ENCODE results near the gene GRIA1. TPM values are rescaled to one million over a fixed set of nuclear protein-coding genes. Genes with fewer than 3 reads are reported as not detected.

The GRIA1 gene
- total RNA-seq, 6 experiments from 2014 or later: 0.10 to 0.57 (median 0.21) TPM

DNA sequence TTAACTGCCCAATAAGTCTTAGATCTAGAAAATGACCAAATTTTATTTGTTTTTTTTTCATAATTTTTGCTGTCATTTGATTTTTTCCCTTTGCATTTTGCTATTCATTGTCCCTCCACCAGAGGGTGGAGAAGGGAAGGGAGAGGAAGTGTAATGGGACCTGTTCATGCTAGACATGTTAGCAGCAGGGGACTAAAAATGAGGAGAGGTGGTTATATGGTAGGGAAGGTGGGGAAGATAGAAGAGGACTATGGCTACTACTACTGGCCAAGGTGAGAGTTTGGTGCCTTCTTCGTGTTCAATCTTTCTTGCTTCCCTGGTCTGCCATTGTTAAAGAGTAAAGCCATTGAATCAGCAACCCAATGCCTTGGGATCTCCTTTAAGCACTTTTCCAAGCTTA, 6.4 kb downstream of the GRIA1 start:
- TF ChIP-seq, protein P1, sequence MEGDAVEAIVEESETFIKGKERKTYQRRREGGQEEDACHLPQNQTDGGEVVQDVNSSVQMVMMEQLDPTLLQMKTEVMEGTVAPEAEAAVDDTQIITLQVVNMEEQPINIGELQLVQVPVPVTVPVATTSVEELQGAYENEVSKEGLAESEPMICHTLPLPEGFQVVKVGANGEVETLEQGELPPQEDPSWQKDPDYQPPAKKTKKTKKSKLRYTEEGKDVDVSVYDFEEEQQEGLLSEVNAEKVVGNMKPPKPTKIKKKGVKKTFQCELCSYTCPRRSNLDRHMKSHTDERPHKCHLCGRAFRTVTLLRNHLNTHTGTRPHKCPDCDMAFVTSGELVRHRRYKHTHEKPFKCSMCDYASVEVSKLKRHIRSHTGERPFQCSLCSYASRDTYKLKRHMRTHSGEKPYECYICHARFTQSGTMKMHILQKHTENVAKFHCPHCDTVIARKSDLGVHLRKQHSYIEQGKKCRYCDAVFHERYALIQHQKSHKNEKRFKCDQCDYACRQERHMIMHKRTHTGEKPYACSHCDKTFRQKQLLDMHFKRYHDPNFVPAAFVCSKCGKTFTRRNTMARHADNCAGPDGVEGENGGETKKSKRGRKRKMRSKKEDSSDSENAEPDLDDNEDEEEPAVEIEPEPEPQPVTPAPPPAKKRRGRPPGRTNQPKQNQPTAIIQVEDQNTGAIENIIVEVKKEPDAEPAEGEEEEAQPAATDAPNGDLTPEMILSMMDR (IDR thresholded peaks at IDR 0.05): peak; percentile 92
- Mint-ChIP-seq H3K27ac (no peak overlapping the region), H3K27me3 (ENCODE audit: insufficient read depth) (peaks cover 5% of the 10 kb centered on the region), H3K9me3 (no peaks in the 10 kb centered on the region), H3K36me3 (ENCODE audit: low read depth) (no peaks in the 10 kb centered on the region), H3K4me1 (ENCODE audit: low read depth) (peaks cover 10% of the 10 kb centered on the region), H3K4me3 (no peak overlapping the region)
- DNase-seq: peak; percentile 46

DNA sequence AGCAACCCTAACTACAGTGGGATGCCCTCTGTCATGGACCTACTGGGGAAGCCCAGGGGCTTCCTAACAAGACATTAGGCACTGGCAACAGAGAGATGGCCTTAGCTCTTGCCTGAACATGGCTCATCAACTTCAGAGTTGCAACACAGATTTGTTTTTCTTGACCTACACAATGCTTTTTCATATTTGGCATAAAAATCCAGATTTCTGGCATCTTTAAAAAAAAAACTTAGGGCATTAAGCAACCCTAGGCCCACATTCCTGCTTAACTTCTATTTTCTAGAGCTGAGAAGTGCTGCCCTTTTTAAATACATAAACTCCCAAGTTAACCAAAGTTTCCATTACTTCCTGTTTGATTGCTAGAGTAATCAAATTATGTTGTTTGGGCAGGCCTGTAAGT, 8.0 kb downstream of the GRIA1 start:
- H3K4me3 Mint-ChIP-seq: no peak overlapping the region
- DNase-seq: no peak
- H3K4me1 Mint-ChIP-seq (ENCODE audit: low read depth): peaks cover 10% of the 10 kb centered on the region
- no peaks in the 10 kb centered on the region for H3K9me3 Mint-ChIP-seq
- peaks cover 5% of the 10 kb centered on the region for H3K27me3 Mint-ChIP-seq (ENCODE audit: insufficient read depth)
- no peak overlapping the region for H3K27ac Mint-ChIP-seq
- TF ChIP-seq, protein P1 (IDR thresholded peaks at IDR 0.05): no peak
- no peaks in the 10 kb centered on the region for H3K36me3 Mint-ChIP-seq (ENCODE audit: low read depth)

DNA sequence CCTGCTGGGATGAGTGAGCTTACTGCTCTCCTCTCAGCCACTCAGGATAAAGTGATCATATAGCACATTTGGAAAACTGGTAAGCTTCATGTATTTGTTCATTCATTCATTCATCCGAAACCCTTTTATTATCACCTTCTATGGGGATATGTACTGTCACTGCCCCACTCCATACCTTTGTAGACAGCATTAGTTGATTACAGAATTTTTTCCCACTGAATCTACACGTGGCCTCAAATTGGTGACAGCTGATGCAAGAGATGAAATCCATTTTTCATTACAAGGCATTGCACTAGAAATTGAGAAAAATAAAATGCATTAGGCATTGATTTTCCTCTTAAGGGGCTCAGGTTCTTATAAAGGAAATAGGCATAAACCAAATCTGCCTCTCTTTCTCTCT, 9.7 kb downstream of the GRIA1 start:
- Mint-ChIP-seq H3K27me3 (ENCODE audit: insufficient read depth) (peaks cover 5% of the 10 kb centered on the region), H3K4me3 (no peak overlapping the region), H3K9me3 (no peaks in the 10 kb centered on the region), H3K27ac (no peak overlapping the region), H3K36me3 (ENCODE audit: low read depth) (no peaks in the 10 kb centered on the region), H3K4me1 (ENCODE audit: low read depth) (peaks cover 10% of the 10 kb centered on the region)
- TF ChIP-seq, protein P1 (IDR thresholded peaks at IDR 0.05): no peak
- no peak for DNase-seq

DNA sequence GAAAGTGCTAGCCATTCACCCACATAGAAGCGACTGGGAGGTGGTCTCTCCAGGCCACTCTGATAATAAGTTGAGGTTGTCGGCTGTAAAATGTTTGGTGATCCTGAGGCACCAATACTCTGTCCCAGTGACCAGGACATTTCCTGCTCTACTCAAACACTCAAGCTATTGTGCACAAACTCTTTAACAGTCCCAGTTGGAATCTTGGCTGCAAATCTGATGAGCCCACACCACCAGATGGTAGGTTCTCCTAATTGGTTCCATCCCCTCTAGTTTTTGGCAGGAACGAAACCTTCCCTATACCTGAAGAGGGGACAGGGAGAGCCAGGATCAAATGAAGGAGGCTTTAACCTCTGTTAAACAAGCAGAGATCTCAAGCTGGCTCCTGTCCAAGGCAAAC, 14.3 kb downstream of the GRIA1 start:
- TF ChIP-seq, protein P1 (IDR thresholded peaks at IDR 0.05): no peak
- no peaks in the 10 kb centered on the region for H3K4me1 Mint-ChIP-seq (ENCODE audit: low read depth)
- H3K27me3 Mint-ChIP-seq (ENCODE audit: insufficient read depth): peaks cover 5% of the 10 kb centered on the region
- H3K36me3 Mint-ChIP-seq (ENCODE audit: low read depth): no peaks in the 10 kb centered on the region; the same call in 1 of the 2 replicates
- H3K27ac Mint-ChIP-seq: no peak overlapping the region
- H3K9me3 Mint-ChIP-seq: peaks cover 3% of the 10 kb centered on the region; the same call in 1 of the 2 replicates
- H3K4me3 Mint-ChIP-seq: no peak overlapping the region
- DNase-seq: no peak

DNA sequence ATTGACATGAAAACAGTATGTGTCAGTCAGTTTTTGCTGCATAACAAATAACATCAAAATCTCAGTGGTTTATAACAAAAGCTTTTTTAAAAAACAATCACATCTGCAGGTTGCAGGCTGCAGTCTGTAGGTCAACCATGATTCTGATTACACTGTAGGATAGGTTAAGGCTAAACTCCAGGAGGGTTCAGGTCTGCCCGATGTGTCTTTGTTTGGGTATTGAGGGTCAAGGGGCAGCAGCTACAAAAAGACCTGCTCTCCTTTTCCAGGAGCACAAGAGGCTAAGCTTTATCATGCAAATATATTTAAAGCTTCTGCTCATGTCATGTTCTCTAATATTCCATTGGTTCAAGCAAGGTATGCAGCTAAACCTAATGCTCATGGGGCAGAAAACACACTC, 18.2 kb downstream of the GRIA1 start:
- Mint-ChIP-seq H3K4me1 (ENCODE audit: low read depth) (no peaks in the 10 kb centered on the region; the same call in 1 of the 2 replicates), H3K4me3 (no peak overlapping the region), H3K9me3 (peaks cover 3% of the 10 kb centered on the region; the same call in 1 of the 2 replicates), H3K27ac (no peak overlapping the region), H3K27me3 (ENCODE audit: insufficient read depth) (no peaks in the 10 kb centered on the region), H3K36me3 (ENCODE audit: low read depth) (no peaks in the 10 kb centered on the region; the same call in 1 of the 2 replicates)
- TF ChIP-seq, protein P1 (IDR thresholded peaks at IDR 0.05): no peak
- DNase-seq: no peak

DNA sequence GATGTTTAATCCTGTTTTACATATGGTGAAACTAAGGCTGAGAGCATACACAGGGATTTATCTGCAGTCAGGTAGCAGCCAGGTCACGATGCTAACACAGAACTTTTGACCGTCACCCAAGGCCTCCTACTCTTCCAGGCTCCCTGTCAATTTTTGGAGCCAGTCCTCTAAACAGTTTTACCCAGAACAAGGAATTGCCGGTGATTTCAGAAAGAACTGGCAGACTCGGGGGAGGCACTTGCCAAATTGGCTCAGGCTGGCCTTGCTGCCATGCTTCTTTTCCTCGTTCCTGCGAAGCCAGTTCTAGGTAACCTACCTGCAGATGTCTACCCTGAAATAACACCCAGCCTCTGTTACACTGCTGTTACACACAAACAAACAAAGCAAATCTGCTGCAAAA, 21.2 kb downstream of the GRIA1 start:
- Mint-ChIP-seq H3K27ac (no peak overlapping the region), H3K9me3 (peaks cover 3% of the 10 kb centered on the region; the same call in 1 of the 2 replicates), H3K4me1 (ENCODE audit: low read depth) (peaks cover 8% of the 10 kb centered on the region), H3K27me3 (ENCODE audit: insufficient read depth) (no peaks in the 10 kb centered on the region), H3K36me3 (ENCODE audit: low read depth) (no peaks in the 10 kb centered on the region; the same call in 1 of the 2 replicates), H3K4me3 (no peak overlapping the region)
- DNase-seq: no peak
- TF ChIP-seq, protein P1 (IDR thresholded peaks at IDR 0.05): no peak
